Neural cell (in vitro differentiated cells): ENCODE data around the gene GFRA1.

Source experiments
- EP300 ChIP-seq: fragments of 450-650 bp; conservative IDR thresholded peaks from 2 replicates; pipeline ENCODE4 v1.6.1; 2014; ENCODE audit warnings: antibody characterized with exemption, mild to moderate bottlenecking, moderate library complexity; ENCODE audit not compliant: poor library complexity, severe bottlenecking
- EZH2 ChIP-seq: fragments of 200-600, 300-800 bp; shearing (Covaris generic), sonication (generic); IDR thresholded peaks from 2 replicates; pipeline ENCODE4 v1.6.1; 2014; ENCODE audit warnings: antibody characterized with exemption, low read length, borderline replicate concordance, mild to moderate bottlenecking; ENCODE audit not compliant: insufficient read depth, poor library complexity, severe bottlenecking
- MXI1 ChIP-seq: fragments of 450-650 bp; conservative IDR thresholded peaks from 2 replicates; pipeline ENCODE4 v1.6.1; 2014; ENCODE audit warnings: antibody characterized with exemption, mild to moderate bottlenecking; ENCODE audit not compliant: poor library complexity, severe bottlenecking
- POLR2AphosphoS5 ChIP-seq: IDR thresholded peaks from 2 replicates; pipeline ENCODE4 v1.6.1; 2012
- RAD21 ChIP-seq: fragments of 450-650 bp; conservative IDR thresholded peaks from 2 replicates; pipeline ENCODE4 v1.6.1; 2014; ENCODE audit warnings: antibody characterized with exemption, mild to moderate bottlenecking, moderate library complexity
- SMC3 ChIP-seq: fragments of 450-650 bp; conservative IDR thresholded peaks from 2 replicates; pipeline ENCODE4 v1.6.1; 2014; ENCODE audit warnings: antibody characterized with exemption, mild to moderate bottlenecking, moderate library complexity; ENCODE audit not compliant: poor library complexity
- TAF1 ChIP-seq: IDR thresholded peaks from 2 replicates; pipeline ENCODE4 v1.6.1; 2012; ENCODE audit warnings: low read depth
- TF ChIP-seq, protein P1 (sequence below): fragments of 450-650 bp; IDR thresholded peaks from 2 replicates; pipeline ENCODE4 v1.5.1; 2014; ENCODE audit warnings: antibody characterized with exemption, mild to moderate bottlenecking, moderate library complexity; ENCODE audit not compliant: poor library complexity, severe bottlenecking
- TF ChIP-seq, protein P2 (sequence below): IDR thresholded peaks from 2 replicates; pipeline ENCODE4 v1.6.1; 2012; ENCODE audit warnings: borderline replicate concordance

DNA sequence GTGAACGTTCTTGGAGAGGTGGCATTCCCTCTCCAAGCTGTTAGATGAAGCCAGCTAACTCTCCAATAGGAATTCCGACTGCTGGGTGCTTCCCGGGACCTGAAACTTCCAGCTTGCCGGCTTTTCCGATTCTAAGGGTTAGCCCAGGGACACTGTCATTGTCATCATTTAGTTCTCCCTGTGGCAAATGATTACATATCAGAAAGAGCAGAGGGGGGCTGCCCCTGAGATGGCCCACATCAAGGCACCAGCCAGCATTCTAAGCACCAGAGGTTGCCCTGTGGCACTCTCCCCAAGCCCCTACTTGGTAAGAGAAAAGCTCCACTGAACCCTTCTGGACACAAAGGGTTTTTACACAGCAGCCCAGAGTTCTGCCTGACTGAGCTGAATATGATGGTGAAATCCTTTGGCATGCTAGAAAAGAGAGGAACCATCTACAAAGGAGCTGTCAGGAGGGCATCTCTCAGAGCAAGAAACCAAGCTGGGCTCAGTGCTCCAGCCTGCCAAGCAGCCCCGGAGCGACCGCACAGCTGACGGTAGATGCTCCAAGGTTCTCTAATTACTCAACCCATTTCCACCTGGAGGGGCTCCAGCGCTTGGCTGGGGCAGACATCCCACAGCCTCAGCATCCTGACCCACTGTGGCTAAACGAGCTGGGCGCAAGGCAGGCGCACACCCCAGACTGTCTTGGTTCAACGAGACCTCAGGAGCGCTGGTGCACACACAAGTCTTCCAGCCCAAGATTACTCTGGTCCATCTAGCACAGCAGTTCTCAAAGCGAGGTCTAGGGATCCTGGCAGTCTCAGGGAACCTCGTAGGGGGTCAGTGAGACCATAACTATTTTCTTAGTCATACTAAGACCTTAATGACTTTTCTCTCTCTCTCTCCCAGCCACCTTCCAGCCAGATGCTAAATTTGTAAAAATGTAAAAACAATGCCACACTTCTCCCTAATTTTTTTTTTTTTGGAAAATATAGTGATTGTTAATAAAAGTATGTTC is 160.5 kb downstream of the GFRA1 start:
- TF ChIP-seq, protein P1, sequence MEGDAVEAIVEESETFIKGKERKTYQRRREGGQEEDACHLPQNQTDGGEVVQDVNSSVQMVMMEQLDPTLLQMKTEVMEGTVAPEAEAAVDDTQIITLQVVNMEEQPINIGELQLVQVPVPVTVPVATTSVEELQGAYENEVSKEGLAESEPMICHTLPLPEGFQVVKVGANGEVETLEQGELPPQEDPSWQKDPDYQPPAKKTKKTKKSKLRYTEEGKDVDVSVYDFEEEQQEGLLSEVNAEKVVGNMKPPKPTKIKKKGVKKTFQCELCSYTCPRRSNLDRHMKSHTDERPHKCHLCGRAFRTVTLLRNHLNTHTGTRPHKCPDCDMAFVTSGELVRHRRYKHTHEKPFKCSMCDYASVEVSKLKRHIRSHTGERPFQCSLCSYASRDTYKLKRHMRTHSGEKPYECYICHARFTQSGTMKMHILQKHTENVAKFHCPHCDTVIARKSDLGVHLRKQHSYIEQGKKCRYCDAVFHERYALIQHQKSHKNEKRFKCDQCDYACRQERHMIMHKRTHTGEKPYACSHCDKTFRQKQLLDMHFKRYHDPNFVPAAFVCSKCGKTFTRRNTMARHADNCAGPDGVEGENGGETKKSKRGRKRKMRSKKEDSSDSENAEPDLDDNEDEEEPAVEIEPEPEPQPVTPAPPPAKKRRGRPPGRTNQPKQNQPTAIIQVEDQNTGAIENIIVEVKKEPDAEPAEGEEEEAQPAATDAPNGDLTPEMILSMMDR = no peak
- TF ChIP-seq MXI1 (no peak), EP300 (no peak), TAF1 (no peak), EZH2 (no peak), POLR2AphosphoS5 (no peak), RAD21 (no peak), SMC3 (no peak)
- TF ChIP-seq, protein P2, sequence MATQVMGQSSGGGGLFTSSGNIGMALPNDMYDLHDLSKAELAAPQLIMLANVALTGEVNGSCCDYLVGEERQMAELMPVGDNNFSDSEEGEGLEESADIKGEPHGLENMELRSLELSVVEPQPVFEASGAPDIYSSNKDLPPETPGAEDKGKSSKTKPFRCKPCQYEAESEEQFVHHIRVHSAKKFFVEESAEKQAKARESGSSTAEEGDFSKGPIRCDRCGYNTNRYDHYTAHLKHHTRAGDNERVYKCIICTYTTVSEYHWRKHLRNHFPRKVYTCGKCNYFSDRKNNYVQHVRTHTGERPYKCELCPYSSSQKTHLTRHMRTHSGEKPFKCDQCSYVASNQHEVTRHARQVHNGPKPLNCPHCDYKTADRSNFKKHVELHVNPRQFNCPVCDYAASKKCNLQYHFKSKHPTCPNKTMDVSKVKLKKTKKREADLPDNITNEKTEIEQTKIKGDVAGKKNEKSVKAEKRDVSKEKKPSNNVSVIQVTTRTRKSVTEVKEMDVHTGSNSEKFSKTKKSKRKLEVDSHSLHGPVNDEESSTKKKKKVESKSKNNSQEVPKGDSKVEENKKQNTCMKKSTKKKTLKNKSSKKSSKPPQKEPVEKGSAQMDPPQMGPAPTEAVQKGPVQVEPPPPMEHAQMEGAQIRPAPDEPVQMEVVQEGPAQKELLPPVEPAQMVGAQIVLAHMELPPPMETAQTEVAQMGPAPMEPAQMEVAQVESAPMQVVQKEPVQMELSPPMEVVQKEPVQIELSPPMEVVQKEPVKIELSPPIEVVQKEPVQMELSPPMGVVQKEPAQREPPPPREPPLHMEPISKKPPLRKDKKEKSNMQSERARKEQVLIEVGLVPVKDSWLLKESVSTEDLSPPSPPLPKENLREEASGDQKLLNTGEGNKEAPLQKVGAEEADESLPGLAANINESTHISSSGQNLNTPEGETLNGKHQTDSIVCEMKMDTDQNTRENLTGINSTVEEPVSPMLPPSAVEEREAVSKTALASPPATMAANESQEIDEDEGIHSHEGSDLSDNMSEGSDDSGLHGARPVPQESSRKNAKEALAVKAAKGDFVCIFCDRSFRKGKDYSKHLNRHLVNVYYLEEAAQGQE = no peak
